SKM-1 treated with dmso at 0.1 percent for 144 hours (cell line): ENCODE measurements around the gene BCL2.

Source experiments
- DNase-seq: peaks from one replicate; lab custom pipeline; 2025; ENCODE audit not compliant: unreplicated experiment; lab: John Stamatoyannopoulos, UW

Gene BCL2

DNA sequence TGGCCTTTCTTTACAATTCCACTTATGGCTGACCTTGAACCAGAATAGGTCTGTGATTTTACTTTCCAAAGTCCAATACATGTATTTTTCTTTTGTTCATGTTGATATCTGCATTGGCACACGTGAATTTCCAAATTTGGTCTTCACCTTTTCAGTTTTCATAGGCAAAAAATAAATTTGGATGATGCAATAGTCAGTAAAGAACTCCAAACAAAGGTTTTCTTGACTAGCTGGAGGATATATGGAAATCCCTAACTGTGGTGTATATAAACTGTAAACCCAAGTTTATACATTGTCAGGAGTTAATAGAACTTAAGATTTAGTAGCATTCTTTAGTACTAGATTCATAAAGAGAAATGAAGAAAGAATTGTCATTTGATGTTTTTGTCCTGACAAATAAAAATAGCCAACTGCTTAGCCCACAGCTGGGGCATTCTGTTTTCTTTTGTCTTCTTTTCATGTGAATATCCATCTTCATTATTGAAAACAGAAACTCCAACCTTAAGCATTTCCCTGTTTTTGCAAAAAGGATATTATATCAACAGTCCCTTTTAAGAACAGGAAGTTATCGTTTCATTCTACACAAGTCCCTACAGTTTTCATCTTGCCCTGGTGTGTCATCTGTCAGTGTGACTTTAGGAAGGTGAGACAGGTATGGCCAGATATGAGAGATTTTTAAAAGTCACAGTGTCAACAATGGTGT, 132.9 kb downstream of the BCL2 start:
- no peak for DNase-seq

DNA sequence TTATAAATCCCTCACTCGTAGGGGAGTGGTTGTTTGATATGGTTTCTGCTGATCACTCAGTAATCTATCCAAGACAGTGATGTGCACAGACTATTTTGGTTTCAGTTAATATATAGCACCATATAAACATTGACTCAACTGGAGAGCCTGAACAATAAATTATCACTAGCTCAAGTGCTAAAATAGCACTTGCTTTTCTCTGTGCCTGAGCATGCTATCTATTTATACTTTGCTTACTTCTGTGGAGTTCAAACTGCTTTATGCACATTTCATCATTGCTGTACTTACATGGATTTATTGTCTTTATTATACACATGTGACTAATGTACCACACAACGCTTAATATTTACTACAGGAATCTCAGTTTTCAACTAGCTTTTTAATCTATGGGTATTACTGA, 133.6 kb downstream of the BCL2 start:
- no peak for DNase-seq

DNA sequence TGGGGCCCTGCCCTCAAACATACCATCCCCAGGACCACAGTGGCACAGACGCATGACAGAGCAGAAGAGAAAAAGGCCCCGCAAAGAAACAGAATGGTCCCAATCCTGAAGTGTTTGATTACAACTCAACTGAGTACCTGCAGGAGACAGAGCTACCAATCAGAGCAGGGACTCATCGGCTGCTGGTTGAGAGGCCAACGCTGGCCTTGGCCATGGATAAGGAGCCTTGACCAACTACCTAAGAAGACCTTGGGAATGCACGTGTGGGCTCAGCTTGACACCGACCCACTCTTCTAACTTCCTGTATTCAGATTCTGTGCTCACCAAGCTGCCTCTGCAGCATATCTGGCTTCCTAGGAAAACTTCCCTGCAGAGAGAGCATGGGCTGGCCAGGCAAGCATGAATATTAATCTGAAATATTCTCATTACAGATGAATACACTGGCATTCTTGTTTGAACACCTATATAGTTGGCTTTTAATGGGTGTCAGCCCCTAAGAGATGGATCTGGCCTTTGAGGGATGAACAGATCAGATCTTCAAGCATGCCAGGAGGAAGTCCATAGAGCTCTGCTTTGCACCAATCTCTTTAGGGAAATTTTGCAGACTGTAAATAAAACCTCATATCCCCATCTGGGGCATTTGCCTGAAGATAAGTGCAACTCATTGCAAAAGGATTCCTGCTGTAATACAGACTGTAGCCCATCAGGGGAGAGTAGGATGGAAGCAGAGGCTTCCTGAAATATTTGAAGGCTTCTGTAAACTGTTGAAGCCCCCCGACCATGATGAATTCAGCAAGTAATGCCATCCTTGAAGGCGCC, 135.4 kb downstream of the BCL2 start:
- DNase-seq, result no peak

DNA sequence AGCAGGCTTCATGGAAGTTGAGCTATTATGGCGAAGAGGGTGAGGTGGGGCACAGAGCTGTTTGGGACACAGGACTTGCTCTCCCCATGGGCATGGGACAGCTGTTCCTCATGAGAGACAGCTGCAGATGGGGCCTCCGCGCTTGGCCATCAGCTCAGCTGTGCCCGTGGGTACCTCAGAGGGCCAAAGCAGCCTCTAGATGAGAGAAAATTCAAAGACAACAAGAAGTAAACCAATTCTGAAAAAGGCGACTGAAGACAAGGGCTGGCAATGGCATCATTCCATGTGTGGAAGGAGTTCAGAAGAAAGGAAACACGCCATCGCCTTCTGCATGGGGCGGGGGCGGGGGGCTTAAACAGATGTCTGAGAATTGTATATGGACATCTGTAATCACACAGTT, 136.2 kb downstream of the BCL2 start:
- no peak for DNase-seq

DNA sequence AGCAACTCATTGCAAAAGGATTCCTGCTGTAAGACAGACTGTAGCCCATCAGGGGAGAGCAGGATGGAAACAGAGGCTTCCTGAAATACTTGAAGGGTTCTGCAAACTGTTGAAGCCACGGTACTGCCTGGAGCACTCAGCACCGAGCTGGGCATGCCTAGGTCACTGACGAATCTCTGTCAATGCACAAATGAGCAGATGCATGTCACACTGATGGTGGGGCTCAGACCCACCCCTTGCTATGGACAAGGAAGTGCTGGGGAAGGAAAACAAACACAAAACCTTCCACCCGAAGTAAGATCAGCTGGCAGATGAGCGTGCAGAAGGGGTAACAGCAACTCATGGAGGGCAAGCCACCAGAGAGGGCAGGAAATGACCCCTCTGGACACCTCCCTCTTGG, 136.7 kb downstream of the BCL2 start:
- no peak for DNase-seq

DNA sequence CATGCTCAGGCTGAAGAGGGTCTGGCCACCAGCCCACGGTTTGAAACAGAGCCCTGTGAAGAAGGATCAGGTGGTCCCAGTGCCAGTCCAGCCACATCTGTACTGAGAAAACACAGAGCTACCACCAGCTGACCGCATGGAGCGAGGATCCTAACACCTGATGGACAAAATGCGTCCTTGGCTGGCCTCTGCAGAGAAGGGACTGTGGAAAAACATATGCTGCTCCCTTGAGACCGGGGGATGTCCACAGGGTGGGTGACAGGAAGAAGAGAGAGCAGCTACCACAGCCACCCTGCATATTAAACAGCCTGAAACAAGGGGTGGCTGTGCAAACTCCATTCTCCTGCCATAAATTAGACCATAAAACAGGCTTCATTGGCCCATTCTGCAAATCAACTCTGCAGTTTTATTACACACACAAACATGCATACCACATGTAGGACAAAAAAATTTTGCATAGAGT, 137.2 kb downstream of the BCL2 start:
- no peak for DNase-seq

DNA sequence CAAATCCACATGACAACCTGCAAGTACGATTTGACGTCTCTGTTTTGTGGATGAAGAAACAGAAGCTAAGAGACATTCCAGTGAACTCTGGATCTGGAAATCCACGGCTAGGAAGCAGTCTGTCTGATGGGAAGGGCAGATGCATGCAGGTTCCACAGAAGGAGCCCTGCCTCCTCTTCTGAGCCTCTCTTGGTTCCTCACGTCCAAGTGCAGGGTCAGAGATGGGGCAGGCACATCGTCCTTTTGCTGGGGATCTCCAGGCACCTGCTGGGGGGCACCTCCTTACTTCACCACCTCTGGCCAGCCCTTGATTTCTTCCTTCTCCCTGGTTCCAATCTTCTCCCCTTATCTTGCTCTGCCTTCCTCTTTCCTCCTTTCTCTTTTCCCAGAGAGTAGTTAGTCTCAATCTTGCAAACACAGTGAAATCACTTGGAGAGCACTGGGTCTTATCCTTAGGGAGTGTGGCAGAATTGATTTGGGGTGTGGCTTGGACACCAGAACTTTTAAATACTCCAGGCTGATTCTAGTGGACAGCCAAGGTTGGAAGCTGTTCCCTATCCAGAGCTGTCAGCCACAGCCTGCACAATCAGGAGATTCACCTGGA, 137.8 kb downstream of the BCL2 start:
- no peak for DNase-seq

DNA sequence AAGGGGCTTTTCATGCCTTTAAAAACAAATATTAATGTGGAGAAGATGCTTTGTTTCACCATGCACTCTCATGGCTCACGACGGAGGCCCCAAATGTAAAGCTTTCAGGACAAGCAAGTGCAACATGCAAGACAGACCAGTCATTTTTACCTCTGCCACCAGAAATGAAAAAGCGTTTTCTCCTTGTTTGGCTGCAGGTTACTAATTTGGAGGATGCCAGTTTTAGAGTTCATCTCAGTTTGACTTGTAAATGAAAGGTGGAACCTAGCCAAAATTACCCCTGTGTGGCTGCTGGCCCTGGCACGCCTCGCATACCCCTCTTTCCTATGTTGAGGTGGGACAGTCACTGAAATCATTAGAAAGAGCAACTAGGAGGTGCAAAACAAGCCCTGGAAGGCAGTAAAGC, 138.6 kb downstream of the BCL2 start:
- no peak for DNase-seq

DNA sequence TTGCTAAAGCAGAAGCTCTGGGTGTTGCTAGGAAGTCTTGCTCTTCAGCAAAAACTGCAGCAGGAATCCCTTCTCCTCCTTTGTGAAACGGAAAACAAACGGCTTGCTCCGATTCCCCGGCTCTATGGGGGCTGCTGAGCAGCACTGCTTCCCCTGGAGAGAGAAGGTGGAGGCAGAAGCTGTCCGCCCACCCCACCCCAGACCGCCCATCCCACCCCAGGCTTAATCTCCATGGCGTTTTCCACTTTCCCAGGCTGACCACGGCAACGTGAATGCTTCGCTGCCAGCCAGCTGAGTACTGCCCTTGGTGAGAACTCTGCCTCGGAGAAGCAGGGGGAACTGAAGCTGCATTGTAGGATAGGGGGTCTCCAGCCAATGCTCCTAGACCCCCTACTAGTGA, 139.2 kb downstream of the BCL2 start:
- DNase-seq, result no peak

DNA sequence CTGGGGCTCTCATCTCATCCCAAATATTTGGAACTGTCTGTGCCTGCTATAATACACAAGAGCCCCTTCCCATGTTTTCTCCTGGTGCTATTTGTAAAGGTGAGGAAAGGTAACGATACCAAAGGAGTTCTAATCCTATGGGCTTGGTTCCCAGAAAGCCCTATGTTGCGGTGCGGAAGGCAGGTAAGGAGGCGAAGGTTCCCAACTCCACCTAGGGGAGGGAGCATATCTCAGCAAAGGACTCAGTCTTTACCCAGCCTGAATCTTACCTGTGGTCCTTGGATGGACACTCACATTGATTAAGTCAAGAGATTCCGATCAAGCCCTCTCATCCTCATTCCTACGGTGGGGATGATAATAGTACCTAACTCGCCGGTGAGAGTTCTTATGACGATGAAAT, 140.1 kb downstream of the BCL2 start:
- DNase-seq, result no peak

DNA sequence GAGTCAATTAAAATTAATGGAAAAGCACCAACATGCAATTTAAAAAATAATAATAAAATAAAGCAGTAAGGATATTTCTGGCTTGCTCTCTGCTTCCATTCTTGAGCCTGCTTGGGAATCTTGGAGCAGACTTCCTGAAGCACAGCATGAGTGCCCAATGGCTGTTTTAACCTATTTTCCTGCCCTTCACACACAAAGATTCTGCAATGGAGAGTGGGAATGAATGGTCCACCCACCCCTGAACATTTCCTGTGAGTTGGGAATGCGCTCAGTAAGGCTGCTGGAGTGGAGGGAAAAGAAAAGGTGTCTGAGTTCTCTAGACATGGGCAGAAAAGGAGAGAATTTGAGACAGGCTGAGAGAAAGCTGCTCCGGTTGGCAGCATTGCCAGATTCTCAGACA, 140.6 kb downstream of the BCL2 start:
- DNase-seq, result no peak

DNA sequence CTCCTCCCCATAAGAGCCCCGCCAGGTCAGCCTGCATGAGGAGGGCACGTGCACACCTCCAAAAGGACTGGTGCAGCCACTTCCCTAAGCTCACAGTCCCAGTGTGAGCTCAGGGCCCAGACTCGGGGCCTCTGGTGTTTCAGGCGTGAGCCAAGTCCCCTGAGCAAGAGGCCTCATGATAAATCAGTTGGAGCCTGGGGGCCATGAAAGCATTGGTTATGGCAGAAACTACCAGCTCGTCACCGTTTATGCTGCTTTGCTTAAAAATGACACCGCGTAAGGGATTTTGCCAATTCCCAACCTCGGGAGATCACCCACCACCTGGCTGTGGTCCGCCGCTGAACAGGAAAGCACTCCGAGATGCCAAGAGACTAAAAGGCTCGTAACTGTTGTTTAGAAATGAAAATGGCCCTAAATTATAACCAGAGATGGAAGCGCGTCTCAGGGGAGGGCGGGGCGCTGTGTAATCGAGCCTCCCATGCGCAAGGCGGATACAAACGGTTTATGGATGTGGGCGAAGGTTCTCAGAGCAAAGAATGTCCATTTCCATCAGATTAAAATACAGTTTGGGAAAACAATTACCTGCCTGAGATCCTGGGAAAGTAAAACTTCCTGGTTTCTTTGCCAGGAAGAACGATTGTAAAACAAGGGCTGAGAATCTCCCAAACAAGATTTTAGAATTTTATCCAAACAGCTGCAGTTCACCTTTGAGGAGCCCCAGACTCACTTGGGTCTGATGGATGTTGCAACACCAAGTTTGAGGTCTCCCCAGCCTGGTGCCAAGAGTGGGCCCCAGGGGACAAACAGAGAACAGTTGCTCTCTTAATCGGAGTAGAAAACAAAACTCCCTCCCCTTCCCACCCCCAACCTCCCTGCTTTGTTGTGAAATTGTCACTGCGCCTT, 141.4 kb downstream of the BCL2 start:
- no peak for DNase-seq

DNA sequence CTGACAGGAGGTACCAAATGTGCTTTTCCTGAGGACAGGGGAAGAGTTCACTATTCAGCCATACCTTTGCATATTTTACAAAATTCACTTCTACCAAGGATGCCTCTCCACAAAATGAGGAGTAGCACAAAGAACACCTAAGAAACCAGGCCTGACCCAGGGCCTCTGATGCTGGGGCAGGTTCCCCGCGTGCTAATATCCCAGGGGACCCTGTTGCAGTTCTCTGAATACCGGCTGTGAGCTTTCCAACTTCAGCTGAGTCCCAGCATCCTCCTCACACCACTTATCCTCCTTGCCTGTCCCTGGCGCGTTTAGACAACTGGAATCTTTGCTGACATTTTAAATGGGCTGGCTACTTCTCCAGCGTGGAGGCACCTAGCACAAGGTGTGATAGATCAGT, 142.3 kb downstream of the BCL2 start:
- no peak for DNase-seq

DNA sequence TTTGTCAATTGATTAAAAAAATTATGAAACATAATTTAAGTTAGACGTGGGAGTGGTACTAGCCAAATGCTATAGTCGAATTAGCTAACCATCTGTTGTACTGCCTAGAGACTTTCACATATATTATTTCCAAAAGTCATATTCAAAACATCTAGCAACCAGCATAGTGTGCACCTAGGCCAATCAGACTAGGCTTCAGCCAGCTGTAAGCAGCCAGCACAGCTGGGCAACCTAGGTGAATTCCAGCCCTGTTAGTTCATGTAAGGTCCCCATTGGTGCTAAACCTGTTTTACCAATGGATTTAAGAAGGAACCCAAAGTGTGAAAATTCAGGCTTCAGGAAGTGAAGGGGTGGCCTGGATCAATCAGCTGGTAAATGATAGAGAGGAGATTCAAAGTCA, 144.3 kb downstream of the BCL2 start:
- DNase-seq, result no peak

DNA sequence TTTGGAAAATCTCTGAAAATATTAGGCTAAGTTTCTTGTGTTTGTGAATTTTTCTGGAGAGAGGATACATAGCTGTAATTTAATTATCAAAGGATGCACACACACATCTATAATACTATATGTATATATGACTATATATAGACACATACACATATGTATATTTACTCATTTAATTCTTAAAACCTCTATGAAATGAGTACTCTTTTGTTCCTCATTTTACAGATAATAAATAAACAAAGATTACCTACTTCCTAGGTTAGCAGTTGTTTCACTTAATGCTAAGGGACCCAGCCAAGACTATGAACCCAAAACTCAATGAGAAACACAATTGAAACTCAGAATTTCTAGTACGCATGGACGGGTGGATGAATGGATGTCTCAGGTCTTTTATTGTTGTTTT, 145.6 kb downstream of the BCL2 start:
- no peak for DNase-seq

DNA sequence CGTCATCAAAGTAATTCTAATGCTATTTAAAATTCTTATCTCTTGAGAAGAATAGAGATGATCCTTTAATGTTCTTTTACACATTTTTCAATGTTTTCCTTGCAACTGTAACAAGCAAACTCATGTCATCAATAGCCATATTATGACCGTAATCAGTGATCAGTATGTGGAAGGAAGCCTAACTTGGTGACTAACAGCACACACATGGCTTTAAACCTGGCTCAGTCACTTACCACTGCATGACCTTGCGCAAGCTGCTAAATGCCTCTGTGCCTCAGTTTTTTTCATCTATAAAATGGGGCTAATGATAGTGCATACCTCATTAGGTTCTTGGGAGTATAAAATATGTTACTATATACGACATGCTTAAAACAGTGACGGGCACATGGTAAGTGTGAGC, 149.7 kb downstream of the BCL2 start:
- no peak for DNase-seq

DNA sequence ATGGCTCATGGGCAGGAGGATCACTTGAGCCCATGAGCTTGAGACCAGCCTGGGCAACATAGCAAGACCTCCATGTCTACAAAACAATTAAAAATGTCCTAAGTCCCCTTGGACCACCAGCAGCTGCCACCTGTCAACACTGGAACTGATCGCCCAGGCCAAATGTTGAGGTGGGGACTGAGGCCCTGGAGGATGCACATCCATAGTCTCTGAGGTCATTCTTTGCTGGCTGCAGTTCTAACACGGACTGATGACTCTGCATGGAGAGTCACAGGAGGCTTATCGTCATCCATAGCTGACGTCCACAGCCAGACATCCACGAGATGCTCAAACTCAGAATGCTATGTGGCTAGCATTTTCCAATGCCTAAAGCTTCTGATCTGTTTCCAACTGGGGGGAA, 151.3 kb downstream of the BCL2 start:
- no peak for DNase-seq

DNA sequence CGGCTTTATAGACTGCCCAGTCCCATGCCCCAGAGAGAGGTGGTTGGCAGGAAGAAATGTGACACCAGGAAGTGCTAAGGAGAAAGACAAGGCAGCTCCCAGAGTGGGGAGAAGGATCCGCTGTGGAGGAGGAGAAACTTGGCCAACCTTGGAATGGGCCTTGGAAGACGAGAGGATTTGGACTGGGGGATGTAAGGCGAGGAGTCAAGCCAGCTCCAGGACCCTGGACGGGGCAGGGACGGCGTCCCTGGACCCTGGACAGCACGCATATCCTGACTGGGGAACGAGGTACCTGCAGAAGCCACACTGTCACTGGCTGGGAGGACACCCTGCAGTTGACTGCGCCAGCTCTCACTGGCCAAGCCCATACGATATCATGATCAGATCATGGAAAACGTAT, 153.4 kb downstream of the BCL2 start:
- no peak for DNase-seq

DNA sequence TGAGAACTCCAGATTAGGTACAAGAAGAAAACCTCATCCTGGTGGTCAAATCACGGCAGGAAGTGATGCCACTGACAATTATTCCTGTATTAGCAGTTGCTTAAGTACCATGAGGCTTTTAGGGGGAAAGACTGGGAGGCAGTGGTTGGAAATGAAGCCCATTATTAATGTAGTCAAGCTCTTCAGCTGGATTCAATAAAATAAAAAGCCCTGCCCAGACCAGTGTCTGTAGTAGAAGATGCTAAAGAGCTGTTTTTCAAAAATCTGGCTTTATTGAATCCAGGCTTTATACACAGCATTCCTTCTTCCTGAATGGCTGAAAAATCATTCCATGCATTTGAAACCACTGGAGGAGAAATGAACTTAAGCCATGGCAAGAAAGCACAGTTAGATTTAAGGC, 155.2 kb downstream of the BCL2 start:
- no peak for DNase-seq

DNA sequence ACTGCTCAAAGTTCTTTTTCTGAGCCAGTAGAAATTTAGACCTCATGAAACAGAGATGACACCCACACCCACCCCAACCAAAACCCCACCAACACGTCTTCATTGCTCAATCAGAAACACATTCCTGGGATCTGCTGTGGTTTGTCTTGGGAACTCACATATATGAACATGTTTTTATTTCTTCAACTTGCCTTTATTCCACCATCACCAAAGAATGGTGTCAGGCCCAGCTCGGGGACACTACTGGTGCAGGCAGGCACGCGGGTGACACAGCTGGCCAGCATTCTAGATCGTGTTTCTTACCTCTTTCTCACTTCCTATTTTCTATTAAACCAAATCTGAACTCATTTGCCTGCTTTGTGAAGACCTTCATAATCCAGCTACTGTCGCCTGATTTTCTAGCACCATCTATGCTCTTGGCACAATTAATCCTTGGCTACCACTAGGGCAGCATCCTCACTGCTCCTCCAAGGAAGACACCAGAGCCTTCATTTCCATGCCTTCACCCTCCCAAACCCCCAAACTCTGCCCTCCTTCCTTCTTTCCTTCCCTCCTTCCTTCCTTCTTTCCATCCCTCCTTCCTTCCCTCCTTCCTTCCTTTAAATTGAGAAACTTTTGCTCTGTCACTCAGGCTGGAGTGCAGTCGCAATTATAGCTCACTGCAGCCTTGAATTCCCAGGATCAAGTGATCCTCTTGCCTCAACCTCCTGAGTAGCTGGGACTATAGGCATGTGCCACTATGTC, 157.1 kb downstream of the BCL2 start:
- DNase-seq, result no peak
